ENCODE results near the gene SCN2A.
A peak's percentile ranks its signal among the peaks of the same experiment; 100 is the strongest.

DNA sequence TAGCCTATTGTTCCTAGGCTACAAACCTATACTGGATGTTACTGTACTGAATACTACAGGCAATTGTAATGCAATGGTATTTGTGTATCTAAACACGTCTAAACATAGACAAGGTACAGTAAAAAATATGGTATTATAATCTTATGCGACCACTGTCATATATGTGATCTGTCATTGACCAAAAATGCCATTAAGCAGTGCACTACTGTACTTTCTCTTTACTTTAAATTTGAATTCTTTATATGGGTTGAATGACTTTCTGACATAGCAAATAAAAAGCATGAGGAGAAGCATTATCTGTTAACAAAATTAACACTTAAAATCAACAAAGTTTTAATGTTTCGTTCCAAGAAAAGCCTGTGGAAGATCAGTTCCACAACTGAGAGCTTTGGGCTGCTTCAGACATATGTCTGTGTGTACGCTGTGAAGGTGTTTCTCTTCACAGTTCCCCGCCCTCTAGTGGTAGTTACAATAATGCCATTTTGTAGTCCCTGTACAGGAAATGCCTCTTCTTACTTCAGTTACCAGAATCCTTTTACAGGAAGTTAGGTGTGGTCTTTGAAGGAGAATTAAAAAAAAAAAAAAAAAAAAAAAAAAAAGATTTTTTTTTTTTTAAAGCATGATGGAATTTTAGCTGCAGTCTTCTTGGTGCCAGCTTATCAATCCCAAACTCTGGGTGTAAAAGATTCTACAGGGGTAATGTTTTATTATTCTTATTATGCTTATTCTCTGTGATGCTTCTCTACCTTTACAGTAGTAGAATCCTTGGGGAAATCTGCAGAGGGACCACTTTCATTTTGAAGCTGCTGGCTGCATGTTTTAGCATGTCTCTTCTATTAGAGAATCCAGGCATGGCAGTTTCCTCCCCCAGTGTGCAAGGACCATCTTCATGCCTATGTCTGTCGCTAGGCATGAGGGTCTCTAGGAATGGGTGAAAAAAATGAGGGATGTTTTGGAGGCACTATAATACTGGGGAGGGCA is 54.5 kb downstream of the SCN2A start:
- TF ChIP-seq MYC (IDR thresholded peaks at IDR 0.05; ENCODE audit: borderline replicate concordance, low read length) (no peak), BHLHE40 (IDR thresholded peaks at IDR 0.05; ENCODE audit: low read depth, low read length) (no peak), JUN (IDR thresholded peaks at IDR 0.05) (no peak), MAZ (IDR thresholded peaks at IDR 0.05; ENCODE audit: borderline replicate concordance, low read depth, low read length) (no peak), RFX5 (IDR thresholded peaks at IDR 0.05) (no peak), KDM5A (IDR thresholded peaks at IDR 0.05) (no peak)
- TF ChIP-seq, protein P1, sequence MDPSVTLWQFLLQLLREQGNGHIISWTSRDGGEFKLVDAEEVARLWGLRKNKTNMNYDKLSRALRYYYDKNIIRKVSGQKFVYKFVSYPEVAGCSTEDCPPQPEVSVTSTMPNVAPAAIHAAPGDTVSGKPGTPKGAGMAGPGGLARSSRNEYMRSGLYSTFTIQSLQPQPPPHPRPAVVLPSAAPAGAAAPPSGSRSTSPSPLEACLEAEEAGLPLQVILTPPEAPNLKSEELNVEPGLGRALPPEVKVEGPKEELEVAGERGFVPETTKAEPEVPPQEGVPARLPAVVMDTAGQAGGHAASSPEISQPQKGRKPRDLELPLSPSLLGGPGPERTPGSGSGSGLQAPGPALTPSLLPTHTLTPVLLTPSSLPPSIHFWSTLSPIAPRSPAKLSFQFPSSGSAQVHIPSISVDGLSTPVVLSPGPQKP (IDR thresholded peaks at IDR 0.05; ENCODE audit: low read depth, low read length): no peak
- TF ChIP-seq, protein P2, sequence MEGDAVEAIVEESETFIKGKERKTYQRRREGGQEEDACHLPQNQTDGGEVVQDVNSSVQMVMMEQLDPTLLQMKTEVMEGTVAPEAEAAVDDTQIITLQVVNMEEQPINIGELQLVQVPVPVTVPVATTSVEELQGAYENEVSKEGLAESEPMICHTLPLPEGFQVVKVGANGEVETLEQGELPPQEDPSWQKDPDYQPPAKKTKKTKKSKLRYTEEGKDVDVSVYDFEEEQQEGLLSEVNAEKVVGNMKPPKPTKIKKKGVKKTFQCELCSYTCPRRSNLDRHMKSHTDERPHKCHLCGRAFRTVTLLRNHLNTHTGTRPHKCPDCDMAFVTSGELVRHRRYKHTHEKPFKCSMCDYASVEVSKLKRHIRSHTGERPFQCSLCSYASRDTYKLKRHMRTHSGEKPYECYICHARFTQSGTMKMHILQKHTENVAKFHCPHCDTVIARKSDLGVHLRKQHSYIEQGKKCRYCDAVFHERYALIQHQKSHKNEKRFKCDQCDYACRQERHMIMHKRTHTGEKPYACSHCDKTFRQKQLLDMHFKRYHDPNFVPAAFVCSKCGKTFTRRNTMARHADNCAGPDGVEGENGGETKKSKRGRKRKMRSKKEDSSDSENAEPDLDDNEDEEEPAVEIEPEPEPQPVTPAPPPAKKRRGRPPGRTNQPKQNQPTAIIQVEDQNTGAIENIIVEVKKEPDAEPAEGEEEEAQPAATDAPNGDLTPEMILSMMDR (IDR thresholded peaks at IDR 0.05): peak; percentile 68

Measured in A549 (cell line).